Activated CD8-positive, alpha-beta memory T cell treated with anti-CD3 and anti-CD28 coated beads for 1 hour (primary cell): Measurements from ENCODE around the gene PIGU.
"Not testable (repeated sequence)": the region's sequence is repeated elsewhere in the genome, so short reads cannot be mapped to it uniquely, and the experiment has no call there.

Experiments used
- DNase-seq, 2 donors: peaks; one replicate each; pipeline ENCODE4 v3.0.0-alpha.2; 2020; ENCODE audit warnings: low read depth in 1 of 2; ENCODE audit errors: extremely low read depth in 1 of 2

PIGU gene

DNA sequence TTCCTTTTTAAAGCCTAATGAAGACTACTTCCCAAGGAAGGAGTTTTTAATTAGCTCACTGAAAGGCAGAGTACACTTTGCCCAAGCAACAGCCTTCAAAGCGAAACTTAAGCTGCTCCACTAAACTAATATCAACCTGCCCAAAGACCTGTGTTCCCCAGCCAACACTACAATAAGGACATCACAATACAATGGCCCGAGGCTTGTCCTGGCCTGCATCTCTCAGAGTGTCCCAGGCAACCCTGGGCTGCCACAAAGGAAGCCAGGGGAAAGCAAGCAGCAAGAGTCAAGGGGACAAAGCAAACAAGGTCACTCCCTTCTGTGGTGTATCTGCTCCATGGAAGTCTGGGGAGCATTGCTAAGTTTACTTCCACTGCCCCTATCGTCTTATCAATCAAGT, 52.3 kb downstream of the PIGU start:
- no peak for DNase-seq

DNA sequence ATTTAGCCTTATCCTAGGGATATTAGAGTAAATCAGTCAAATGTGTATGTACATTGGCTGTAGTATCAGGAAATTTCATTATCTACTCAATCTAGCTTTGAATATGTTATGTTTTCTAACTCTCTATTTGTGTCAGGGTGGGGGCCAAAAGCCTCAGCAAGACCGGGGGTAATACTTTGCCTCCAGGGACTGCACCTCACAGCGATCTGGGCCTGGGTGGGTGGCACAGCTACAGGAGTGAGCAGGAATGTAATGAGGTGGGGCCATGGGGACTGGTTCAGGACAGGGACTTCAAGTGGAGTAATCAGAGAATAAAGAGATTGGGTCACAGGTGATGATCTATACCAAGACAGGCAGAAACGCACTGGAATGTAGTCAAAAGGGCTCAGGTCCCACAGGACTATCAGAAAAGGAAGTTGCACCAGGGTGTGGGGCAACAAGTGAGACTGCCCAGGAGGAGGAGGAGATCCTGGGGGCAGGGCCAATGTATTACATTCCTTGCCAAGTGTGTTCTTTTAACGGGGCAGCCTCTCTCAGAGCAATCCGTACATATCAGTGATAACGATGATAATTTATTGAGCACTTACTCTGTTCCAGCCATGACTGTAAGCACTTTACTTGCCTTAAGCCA, 54.0 kb downstream of the PIGU start:
- no peak for DNase-seq

DNA sequence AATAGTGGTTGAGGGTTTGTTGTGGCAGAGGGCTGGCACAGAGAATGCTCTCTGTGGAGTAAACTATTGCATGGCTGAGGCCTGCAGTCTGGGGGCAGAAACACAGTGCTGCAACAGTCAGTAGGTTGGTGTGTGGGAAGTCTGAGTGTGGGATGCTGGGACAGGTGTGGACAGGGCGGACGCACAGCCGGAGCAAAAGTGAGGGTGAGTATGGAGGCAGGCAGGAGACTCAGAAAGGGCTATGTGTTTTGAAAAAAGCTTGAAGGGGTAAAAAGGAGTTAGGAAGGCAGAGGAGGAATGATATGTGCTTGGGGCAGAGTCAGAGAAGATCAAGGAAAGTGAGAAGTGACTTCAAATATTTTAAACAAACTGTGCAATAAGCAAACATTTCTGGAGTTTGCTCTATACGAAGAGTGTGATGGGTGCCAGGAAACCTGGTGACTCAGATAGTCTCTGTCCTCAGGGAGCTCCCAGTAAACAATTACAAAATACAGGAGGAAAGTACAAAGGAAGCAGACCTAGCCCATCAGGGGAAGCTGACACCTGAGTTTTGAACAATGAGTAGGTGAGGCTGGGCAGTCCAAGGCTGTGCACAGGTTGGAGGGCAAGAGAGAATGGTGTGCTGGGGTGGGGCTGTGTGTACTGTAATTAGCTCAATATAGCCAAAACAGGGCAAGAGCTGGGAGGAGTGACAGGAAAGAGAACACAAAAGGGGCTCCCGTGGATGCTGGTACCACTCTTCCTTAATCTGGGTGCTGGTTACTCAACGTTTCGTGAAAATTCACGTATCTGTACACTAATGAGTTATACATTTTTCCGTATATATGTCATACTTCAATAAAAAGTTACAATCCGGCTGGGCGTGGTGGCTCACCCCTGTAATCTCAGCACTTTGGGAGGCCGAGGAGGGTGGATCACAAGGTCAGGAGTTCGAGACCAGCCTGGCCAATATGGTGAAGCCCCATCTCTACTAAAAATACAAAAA, 55.2 kb downstream of the PIGU start:
- no peak for DNase-seq

DNA sequence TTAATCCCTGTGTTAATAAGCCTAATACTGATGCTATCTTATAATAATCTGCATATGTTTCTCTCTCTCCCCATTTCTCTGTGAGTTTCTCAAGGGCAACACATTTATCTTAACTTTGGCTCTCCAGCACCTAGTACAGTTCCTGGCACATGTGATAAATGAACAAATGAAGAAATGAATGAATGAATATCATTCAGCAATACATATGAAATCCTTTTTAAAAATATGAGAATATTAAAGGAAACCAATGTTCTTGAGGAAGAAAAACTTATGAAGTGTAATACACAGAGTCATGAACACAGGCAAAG, 55.9 kb downstream of the PIGU start:
- DNase-seq = no peak

DNA sequence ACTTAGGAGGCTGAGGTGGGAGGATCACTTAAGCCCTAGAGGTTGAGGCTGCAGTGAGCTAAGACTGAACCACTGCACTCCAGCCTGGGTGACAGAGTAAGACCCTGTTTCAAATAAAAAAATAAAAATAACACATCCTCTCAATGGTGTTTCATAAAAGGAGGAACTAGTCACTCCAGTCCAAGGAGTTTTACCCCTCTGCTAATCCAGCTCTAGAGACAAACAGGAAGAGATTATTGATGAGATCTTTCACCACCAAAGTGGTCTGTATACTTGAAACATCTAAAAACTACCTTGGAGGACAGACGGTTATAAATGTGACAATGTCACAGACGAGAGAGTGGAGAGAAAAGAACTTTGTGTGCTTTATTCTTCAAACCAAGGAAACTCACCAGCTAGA, 58.2 kb downstream of the PIGU start:
- no peak for DNase-seq

DNA sequence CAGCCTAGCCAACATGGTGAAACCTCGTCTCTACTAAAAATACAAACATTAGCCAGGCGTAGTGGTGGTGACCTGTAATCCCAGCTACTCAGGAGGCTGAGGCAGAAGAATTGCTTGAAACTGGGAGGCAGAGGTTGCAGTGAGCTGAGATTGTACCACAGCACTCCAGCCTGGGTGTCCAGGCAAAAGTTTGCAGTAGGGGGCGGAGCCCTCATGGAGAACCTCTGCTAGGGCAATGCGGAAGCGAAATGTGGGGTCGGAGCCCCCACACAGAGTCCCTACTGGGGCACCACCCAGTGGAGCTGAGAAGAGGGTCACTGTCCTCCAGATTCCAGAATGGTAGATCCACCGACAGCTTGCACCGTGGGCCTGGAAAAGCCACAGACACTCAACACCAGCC, 60.0 kb downstream of the PIGU start:
- DNase-seq = not testable (repeated sequence)

DNA sequence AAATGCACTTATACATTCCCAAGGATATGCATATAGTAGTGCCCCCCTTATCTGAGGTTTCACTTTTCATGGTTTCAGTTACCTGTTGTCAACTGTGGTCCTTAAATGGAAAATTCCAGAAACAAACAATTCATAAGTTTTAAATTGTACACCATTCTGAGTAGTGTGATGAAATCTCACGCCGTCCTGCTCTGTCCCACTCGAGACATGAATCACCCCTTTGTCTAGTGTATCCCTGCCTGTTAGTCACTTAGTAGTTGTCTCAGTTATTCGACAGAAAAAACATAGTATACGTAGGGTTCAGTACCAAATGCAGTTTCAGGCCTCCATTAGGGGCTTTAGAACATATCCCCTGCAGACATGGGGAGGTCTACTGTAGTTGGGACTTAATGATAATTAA, 61.4 kb downstream of the PIGU start:
- DNase-seq = no peak

DNA sequence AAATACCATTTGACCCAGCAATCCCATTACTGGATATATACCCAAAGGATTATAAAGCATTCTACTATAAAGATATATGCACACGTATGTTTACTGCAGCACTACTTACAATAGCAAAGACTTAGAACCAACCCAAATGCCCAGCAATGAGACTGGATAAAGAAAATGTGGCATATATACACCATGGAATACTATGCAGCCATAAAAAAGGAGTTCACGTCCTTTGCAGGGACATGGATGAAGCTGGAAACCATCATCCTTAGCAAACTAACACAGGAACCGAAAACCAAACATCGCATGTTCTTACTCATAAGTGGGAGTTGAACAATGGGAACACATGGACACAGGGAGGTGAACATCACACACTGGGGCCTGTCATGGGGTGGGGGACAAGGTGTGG, 64.9 kb downstream of the PIGU start:
- not testable (repeated sequence) for DNase-seq

DNA sequence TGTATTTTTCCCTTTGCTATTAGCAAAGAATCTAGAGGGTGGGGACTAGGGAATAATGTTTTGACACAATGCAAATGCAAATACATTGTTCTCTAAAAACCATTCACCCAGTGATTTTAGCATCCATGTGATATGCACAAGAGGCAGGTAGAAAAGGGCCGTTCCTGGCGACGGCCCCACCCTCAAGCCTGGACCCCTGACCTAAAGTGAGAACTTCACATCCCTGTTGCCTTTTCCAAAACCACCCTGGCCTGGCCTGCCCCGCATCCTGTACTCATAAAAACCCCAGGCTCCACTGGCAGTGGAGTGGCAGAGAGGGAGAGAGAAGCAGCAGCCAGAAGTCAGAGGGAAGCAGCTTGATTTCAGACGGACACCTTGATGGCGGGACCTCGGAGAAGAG, 69.8 kb downstream of the PIGU start:
- DNase-seq = no peak

DNA sequence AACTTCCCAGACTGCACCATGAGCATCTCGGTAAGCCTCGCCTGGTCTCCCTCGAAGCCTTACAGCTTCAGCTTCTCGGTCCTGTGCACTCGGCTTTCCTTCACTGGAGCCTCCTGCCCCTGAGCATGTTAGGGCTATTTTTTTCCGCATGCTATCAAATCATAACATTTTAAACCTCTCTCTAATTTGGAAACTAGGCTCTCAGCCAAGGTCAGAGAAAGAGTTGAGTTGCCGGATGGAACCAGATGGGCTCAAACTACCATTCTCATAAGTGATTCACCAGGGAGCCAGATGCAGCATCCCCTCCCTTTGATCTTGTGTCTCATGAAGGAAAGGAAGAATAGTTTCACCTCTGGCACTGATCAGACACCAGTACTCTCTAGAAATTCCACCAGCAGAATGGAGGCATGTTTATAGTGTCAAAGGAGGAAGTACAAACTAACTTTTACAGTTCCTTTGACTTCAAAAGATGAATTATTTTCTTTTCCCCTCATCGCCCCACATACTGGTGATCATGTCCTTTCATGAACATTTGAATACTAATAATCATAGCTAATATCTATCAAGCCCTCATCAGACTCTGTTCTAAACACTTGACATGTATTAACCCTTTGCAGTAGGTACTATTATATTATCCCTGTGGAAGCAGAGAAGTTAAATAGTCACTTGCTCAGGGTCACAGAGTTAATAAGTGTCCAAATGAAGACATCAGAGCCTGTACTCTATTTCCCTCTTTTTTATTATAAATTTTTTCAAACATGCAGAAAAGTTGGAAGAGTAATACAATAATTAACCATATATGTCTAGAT, 71.7 kb downstream of the PIGU start:
- no peak for DNase-seq

DNA sequence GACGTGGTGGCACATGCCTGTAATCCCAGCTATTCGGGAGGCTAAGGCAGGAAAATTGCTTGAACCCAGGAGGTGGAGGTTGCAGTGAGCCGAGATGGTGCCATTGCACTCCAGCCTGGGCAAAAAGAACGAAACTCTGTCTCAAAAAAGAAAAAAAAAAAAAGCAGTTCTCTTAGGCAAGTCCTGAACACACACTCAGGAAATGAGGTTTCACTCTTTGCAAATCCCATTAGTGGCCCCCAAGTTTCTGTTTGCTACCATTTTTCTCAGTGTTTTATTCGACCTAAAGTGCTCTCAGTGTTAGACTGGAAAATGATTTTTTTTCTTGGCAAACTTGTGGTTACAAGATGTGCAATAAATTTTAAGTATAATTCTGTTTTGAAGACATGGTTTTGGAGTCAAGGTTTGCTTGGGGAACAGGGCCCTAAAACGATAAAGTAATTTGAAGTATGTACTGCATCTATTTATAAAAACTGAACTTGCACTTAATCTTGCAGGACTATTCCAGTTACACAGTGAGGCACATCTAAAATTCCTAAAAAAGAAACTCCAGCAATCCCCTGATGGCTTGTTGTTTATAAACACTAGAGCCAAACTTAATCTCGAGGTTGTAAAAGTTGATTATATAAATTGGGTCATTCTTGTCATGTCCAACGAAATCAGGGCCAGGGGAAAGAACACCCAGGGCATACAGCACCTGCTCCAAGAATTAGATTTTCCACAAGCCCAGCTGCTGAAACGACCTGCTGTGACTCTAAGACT, 75.8 kb downstream of the PIGU start:
- DNase-seq = no peak

DNA sequence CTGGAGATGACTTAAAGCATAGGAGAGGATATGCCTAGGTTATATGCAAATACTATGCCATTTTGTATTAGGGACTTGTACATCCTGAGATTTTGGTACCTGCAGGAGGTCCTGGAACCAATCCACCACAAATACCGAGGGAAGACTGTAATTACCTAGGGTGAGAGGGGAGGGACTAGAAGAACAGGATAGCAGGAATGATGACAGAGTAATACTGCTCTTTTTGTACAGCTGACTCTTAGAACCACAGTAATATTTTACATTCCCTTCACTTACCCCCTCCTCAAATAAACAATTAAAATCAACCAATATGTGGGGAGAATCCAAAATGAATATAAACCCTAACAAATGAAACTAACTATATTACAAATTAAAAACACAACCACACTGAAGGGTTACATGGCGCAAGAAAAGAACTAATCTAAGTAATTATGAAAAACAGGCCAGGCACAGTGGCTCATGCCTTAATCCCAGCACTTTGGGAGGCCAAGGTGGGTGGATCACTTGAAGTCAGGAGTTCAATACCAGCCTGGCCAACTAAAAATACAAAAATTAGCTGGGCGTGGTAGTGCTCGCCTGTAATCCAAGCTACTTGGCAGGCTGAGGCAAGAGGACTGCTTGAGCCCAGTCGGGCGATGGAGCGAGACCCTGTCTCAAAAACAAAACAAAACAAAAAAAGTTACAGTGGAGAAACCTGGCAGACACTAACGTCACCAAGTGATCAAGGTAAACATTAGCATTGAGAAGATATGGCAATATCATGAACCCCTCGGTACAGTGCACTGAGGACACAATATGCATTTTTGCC, 81.3 kb downstream of the PIGU start:
- no peak for DNase-seq

DNA sequence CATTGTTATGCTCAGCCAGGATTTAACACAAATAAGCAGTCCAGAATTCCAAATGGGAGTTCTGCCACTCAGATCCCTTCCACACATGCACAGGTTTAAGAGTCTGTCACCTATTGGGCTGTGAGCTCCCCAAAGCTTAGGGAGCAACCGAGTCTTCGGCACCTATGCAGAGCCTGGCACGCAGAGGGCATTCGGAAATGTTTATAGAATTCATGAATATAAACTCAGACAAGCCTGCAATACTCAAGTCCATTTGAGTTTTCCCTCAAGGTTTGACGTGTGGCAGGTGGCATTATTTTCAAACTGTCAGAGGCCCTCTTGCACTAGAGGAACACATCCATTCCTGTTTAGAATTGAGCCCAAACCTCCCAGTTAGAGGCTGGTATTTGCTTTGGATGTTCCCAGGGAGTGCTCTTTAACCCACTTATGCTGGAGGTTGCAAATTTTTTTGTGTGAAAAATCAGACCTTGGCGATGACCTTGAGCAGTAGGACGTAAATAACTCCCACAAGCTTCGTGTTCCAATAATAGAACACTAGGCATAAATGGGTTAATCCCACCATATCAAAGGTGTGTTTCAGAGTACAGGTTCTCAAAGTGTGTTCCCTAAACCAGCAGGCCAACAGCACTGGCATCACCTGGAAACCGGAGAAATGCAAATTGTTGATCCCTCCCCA, 90.3 kb downstream of the PIGU start:
- no peak for DNase-seq

DNA sequence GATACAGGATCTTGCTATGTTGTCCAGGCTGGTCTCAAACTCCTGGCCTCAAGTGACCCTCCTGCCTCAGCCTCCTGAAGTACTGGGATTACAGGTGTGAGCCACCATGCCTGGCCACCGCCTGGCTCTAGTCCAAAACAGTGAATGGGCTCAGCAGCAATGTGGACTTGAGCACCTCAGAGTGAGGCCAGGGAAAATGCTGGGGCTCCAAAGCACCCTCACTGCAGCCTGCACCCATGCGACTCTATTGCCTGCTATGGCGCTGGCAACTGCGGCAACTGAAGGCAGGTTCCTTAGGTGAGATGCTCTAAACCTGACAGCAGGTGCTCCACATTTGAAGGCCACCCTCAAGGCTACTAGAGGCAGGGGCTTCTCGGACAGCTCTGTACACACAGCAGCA, 91.9 kb downstream of the PIGU start:
- no peak for DNase-seq

DNA sequence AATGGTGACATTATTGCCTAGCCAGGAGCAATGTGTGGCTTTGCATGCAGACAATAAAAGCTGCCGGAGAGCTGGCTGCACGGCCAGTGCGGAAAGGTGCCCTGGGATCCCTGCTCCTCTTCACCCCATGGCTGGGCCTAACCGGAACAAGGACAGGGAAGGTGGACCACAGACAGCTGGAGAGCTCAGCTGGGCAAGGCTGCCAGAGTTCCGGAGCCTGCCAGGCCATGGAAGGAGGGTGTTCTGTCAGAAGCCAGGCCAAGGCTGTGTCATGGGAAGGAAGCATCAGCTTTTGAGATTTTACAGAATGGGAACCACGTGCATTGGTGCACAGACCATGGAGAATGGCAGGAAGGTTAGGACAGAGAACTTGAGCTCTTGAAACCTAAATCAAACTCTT, 93.3 kb downstream of the PIGU start:
- no peak for DNase-seq

DNA sequence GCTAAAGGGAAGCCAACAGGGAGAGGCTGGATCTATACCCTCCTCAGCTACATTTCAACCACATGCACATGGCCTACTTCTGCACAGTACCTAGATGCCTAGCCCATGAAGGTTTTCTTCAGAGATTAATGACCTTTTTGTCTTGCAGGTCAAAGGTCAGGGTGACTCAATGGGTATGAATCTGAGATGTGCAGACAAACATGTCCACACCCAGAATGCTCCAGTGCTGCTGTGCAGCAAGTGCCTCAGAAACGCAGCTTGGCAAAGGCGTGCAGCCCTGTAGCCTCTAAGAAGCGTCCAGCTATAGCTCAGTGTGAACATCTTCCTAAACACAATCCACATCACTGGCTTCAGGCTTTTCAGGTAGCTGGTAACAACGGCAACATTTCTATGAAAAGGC, 94.0 kb downstream of the PIGU start:
- no peak for DNase-seq

DNA sequence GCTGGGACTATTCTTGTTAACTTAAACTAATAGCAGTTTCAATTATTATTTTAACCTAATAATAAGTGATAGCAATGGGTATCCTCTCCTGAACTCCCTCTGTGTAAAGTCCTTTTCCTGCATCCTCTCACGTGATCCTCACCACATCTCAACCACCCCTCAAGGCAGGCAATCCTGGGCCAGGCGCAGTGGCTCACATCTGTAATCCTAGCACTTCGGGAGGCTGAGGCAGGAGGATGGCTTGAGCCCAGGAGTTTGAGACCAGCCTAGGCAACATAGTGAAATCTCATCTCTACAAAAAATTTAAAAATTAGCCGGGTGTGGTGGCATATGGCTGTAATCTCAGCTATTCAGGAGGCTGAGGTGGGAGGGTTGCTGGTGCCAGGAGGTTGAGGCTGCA, 94.7 kb downstream of the PIGU start:
- no peak for DNase-seq

DNA sequence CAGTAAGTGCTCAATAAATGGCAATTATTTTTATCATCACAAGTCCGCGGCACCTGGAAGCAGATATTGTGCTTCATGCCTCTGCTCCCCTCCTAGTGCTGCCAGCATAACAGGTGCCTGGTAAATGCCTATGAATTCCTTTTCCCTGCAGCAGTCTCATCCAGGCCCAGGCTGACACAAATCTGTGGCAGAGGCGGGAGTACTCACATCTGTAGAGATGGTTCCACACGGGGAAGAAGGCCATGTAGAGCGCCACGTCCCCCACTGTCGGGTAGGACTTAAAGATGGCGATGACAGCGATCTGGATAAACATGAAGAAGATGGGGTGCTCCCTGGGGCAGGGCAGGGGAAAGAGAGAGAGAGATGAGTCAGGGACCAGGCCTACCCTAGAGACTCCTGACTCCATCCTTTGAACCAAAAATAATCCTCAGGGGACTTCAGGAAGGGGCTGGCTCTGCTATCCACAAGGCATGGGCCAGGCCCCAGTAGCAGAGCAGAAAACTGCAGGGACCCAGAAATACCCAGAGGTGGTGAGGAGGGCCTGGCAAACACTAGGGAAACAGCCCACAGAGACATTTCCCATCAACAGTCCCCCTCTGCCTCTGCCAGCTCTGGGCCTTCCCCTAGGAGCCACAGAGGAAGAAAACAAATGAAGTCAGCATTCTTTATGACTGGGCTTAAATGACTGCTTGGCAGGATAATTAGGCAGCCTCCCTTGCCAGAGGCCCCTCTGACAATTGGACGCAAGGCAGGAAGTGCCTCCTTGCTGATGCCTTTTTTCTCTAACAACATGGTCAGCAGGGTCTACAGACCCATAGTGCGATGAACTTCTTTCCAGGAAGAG, 95.3 kb downstream of the PIGU start:
- no peak for DNase-seq
